ENCODE data around the gene MRPL37.
"Not testable (repeated sequence)": the region's sequence is repeated elsewhere in the genome, so short reads cannot be mapped to it uniquely, and the experiment has no call there.

MRPL37 gene

GRCh38 chr1:54165146-54165545 is 34.8 kb upstream of the MRPL37 start:
- no peaks in the 10 kb centered on the region for H3K9me3 ChIP-seq
- H3K36me3 ChIP-seq (replicated peaks): no peaks in the 10 kb centered on the region
- H3K27me3 ChIP-seq (ENCODE audit: low read depth): no peaks in the 10 kb centered on the region
- no peak for DNase-seq (ENCODE audit: low spot score in 2 of 2)
- in situ Hi-C loops (cut with MboI; ENCODE audit: low sequenced_read_pairs): no loop called here
- no peaks in the 10 kb centered on the region for H3K4me1 ChIP-seq
- no peak overlapping the region for H3K4me3 ChIP-seq

GRCh38 chr1:54166357-54166756 is 33.6 kb upstream of the MRPL37 start:
- H3K36me3 ChIP-seq (replicated peaks); H3K4me3 ChIP-seq; H3K27me3 ChIP-seq (ENCODE audit: low read depth); in situ Hi-C loops (cut with MboI; ENCODE audit: low sequenced_read_pairs); H3K9me3 ChIP-seq; DNase-seq (ENCODE audit: low spot score in 2 of 2); H3K4me1 ChIP-seq: not testable (repeated sequence)

DNA sequence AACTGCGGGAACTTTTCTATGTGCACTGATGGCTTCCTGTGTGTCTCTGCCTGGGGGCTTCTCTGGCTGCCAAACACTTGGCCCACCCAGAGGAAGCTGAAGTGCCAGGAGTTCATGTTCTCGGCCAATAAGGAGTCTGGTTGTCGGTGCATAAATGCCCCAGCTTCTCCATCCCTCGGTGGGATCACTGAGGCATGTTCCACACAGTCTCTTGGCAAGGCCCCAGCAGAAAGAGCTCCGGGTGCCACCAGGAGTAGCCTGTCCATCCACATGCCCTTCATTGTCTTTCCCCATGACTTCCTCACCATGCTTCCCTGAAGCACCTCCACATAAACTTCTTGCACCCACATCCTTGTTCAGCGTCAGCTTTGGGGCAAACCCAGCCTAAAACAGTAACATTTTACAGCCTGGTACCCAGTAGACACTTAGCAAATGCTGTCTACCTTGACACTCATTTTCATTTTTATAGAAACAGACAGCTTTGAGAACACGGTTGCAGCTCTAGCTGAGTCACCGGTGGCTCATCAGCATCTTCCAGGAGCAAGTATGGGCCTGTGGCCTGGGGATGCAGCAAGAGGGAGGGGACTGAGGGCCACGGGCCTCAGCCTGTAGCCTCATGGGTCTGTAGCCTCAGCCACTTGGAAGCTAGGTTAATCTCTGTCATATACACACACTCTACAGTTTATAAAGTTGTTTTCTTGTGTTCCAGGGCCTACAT is 32.4 kb upstream of the MRPL37 start:
- no peak overlapping the region for H3K4me3 ChIP-seq
- H3K9me3 ChIP-seq: no peaks in the 10 kb centered on the region
- no peaks in the 10 kb centered on the region for H3K36me3 ChIP-seq (replicated peaks)
- in situ Hi-C loops (cut with MboI; ENCODE audit: low sequenced_read_pairs): no loop called here
- no peak for DNase-seq (ENCODE audit: low spot score in 2 of 2)
- no peaks in the 10 kb centered on the region for H3K27me3 ChIP-seq (ENCODE audit: low read depth)
- no peaks in the 10 kb centered on the region for H3K4me1 ChIP-seq

DNA sequence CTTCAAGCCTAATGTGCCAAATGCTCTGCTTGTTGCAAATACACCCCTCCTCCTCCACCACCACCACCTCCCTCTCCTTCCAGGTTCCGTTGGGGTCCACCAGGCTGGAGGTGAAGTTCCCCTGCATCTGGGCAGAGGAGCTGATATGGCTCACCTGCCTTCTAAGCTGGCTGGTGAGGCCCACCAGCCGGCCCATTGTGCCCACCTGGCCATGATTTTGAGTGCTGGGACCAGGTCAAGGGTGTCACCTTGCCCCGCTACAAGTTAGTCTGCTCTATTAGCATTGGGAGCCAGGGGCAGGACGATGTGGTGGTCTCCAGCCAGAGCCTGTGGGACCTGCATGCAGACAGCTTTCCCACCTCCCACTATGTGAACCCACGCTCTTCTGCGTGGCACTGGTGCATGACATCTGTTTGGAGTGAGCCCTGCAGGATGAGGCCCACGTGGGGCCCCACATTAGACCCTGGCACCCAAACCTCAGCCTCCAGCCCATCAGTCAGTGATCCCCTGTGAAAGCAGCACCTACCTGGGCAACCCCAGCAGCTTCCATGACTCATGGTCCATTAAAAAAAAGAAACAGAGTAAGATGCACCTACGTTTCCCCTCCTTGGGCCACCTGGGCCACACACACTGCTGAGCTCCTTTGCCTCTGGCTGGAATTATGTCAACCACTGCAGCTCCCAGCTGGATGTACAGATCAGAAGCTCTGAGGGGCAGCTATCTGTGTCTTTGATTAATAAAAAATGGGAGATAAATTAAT is 31.6 kb upstream of the MRPL37 start:
- in situ Hi-C loops (cut with MboI; ENCODE audit: low sequenced_read_pairs): no loop called here
- Histone ChIP-seq H3K36me3 (replicated peaks) (no peaks in the 10 kb centered on the region), H3K27me3 (ENCODE audit: low read depth) (no peaks in the 10 kb centered on the region), H3K4me3 (no peak overlapping the region), H3K4me1 (no peaks in the 10 kb centered on the region), H3K9me3 (no peaks in the 10 kb centered on the region)
- no peak for DNase-seq (ENCODE audit: low spot score in 2 of 2)

DNA sequence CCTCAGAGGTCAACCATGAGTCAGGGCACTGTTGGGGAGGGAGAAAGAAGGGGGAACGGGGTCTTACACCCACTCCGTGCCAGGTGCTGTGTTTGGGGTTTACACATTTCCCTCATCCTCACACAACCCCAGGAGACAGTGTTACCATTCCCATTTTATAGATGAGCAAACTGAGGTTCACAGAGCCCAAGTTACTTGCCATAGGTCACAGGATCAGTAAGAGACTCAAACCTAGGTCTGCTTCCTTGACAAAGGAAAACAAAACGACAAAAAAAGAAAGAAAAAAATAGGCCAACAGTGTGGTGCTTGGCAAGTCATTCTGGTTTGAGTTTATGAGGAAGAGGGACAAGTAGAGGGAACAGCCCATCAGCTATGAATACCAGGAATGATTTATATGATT is 30.9 kb upstream of the MRPL37 start:
- Histone ChIP-seq H3K4me3 (no peak overlapping the region), H3K36me3 (replicated peaks) (no peaks in the 10 kb centered on the region), H3K9me3 (no peaks in the 10 kb centered on the region), H3K27me3 (ENCODE audit: low read depth) (no peaks in the 10 kb centered on the region), H3K4me1 (no peaks in the 10 kb centered on the region)
- in situ Hi-C loops (cut with MboI; ENCODE audit: low sequenced_read_pairs): no loop called here
- DNase-seq (ENCODE audit: low spot score in 2 of 2): no peak

DNA sequence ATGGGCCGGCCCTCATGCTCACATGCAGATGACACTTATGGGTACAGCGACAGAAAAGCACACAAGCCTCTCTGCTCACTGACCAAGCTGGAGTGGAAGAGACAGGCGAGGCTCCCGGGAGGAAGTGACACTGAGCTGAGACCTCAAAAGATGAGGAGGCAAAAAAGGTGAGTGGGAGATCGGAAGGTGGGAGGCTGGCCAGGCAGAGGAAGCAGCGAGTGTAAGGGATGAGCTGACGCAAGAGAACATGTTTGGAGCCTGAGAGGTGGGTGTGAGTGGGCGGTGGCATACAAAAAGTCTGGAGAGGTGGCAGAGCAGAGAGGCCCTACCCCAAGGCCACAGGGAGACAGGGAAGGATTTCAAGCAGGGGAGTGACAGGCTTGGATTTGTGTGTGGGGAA is 29.0 kb upstream of the MRPL37 start:
- Histone ChIP-seq H3K4me3 (no peak overlapping the region), H3K36me3 (replicated peaks) (no peaks in the 10 kb centered on the region), H3K4me1 (no peaks in the 10 kb centered on the region), H3K27me3 (ENCODE audit: low read depth) (no peaks in the 10 kb centered on the region), H3K9me3 (no peaks in the 10 kb centered on the region)
- in situ Hi-C loops (cut with MboI; ENCODE audit: low sequenced_read_pairs): no loop called here
- DNase-seq (ENCODE audit: low spot score in 2 of 2): no peak

- Histone ChIP-seq H3K9me3 (no peaks in the 10 kb centered on the region), H3K36me3 (replicated peaks) (no peaks in the 10 kb centered on the region), H3K4me1 (no peaks in the 10 kb centered on the region), H3K27me3 (ENCODE audit: low read depth) (no peaks in the 10 kb centered on the region), H3K4me3 (no peak overlapping the region)
- in situ Hi-C loops (cut with MboI; ENCODE audit: low sequenced_read_pairs): no loop called here
- no peak for DNase-seq (ENCODE audit: low spot score in 2 of 2)
Observed at GRCh38 chr1:54171606-54172005, 28.4 kb upstream of the MRPL37 start.

DNA sequence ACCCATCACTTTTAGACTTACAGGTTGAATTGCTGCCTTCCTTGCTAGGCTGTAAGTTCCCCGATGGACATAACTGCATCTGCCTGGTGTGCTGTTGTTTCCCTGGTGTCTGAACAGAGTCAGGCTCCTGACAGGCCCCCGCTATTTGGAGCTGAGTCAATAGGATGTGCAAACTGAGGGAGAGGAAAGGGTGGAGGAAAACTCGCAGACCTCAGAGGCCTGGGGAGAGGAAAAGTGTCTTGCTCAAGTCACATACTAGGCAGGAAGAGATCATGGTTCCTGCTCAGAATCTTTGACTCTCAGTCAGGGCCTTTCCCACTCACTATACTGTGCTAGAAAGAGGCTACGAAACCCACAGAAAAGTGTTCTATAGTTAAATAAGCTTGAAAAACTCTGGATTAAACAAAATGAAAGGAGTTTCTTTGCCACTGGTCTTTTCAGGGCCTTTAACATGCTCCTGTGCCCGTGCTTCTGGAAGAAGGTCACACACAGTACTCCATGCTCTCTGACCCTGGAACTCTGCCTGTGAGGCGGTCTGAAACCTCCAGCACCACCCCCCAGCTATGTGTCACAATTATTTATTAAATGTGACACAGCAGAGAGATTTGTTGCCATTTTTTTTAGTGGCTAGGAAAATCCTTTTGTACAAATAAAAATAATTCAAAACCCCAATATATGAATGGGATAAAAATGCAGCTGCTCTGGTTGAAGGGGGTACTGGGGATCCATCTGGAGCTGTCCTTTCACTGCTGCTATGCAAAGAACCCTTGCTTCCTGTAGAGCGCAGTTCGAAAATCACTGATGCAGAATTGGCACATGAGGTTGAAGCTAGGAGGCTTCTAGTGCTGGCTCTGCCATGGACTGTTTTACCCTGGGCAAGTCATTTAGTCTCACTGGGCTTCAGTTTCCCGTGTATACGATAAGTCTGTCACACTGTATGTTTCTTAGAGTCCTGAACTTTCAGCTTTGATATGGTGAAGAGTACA is 27.1 kb upstream of the MRPL37 start:
- H3K4me1 ChIP-seq: no peaks in the 10 kb centered on the region
- in situ Hi-C loops (cut with MboI; ENCODE audit: low sequenced_read_pairs): no loop called here
- no peaks in the 10 kb centered on the region for H3K9me3 ChIP-seq
- no peak for DNase-seq (ENCODE audit: low spot score in 2 of 2)
- H3K27me3 ChIP-seq (ENCODE audit: low read depth): no peaks in the 10 kb centered on the region
- H3K36me3 ChIP-seq (replicated peaks): no peaks in the 10 kb centered on the region
- no peak overlapping the region for H3K4me3 ChIP-seq

- Histone ChIP-seq H3K36me3 (replicated peaks) (no peaks in the 10 kb centered on the region), H3K9me3 (no peaks in the 10 kb centered on the region), H3K4me3 (no peak overlapping the region), H3K4me1 (no peaks in the 10 kb centered on the region), H3K27me3 (ENCODE audit: low read depth) (no peaks in the 10 kb centered on the region)
- no peak for DNase-seq (ENCODE audit: low spot score in 2 of 2)
- in situ Hi-C loops (cut with MboI; ENCODE audit: low sequenced_read_pairs): no loop called here
Observed at GRCh38 chr1:54173681-54174080, 26.3 kb upstream of the MRPL37 start.

- Histone ChIP-seq H3K9me3 (no peaks in the 10 kb centered on the region), H3K4me1 (no peaks in the 10 kb centered on the region), H3K4me3 (no peak overlapping the region), H3K27me3 (ENCODE audit: low read depth) (no peaks in the 10 kb centered on the region), H3K36me3 (replicated peaks) (no peaks in the 10 kb centered on the region)
- in situ Hi-C loops (cut with MboI; ENCODE audit: low sequenced_read_pairs): no loop called here
- no peak for DNase-seq (ENCODE audit: low spot score in 2 of 2)
Observed at GRCh38 chr1:54174106-54174505, 25.9 kb upstream of the MRPL37 start.

GRCh38 chr1:54176621-54177327 is 23.2 kb upstream of the MRPL37 start:
- Histone ChIP-seq H3K36me3 (replicated peaks) (peaks cover 6% of the 10 kb centered on the region), H3K9me3 (no peaks in the 10 kb centered on the region), H3K4me1 (no peaks in the 10 kb centered on the region), H3K27me3 (ENCODE audit: low read depth) (no peaks in the 10 kb centered on the region), H3K4me3 (no peak overlapping the region)
- DNase-seq (ENCODE audit: low spot score in 2 of 2): no peak
- in situ Hi-C loops (cut with MboI; ENCODE audit: low sequenced_read_pairs): no loop called here

DNA sequence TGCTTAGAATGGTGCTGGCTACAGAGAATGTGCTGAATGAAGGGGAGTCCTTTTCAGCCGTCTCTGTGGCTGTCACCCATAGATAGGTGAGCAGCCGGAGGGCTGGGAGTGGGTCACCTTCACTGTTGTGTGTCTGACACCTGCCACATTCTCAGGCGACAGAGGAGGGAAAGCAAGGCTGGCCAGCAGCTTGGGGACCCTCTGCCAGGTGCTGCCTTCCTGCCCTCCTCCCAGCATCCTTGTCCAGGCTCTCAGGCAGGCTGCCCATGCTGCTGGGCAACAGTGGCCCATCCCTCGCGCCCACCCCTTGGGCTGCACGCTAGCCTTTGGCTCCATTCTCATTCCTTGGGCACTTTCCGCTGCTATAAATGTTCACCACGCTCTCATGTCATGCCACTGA is 22.2 kb upstream of the MRPL37 start:
- Histone ChIP-seq H3K36me3 (replicated peaks) (peaks cover 9% of the 10 kb centered on the region), H3K9me3 (no peaks in the 10 kb centered on the region), H3K27me3 (ENCODE audit: low read depth) (no peaks in the 10 kb centered on the region), H3K4me1 (no peaks in the 10 kb centered on the region), H3K4me3 (no peak overlapping the region)
- in situ Hi-C loops (cut with MboI; ENCODE audit: low sequenced_read_pairs): no loop called here
- DNase-seq (ENCODE audit: low spot score in 2 of 2): no peak

DNA sequence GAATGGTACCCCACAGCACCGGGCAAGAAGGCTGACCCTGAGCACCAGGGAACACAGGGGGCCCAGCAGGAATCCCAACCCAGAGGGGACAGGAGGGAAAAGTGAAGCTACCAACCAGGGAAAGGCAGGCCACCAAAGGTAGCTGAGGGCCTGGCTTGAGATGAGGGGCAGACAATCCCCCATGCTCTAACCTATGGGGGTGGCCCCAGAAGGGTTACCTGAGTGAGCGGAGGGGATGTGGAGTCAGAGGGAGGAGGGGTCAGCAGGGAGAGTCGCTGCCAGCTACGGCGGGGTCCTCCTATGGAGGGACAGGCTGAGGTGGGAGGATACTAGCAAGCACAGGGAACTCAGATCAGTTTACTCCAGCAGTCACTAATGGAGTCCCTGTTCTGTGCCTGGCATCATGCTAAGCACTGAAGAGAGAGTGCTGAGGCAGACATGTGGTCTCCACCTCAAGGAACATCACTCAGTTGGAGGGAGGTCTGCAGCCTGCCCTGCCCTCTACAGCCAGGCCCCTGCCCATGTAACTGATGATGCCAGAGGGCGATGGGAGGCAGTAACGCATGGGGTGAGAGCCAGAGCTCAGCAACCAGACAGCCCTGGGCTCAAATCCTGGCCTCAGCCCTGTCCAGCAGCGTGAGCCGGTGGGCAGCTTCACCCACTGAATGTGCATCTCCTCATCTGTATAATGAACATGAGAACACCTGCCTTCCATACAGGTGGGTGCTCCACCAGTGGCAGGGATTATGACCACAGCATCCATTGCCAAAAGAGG is 21.5 kb upstream of the MRPL37 start:
- no peaks in the 10 kb centered on the region for H3K4me1 ChIP-seq
- H3K4me3 ChIP-seq: no peak overlapping the region
- H3K9me3 ChIP-seq: no peaks in the 10 kb centered on the region
- in situ Hi-C loops (cut with MboI; ENCODE audit: low sequenced_read_pairs): no loop called here
- no peak for DNase-seq (ENCODE audit: low spot score in 2 of 2)
- peaks cover 9% of the 10 kb centered on the region for H3K36me3 ChIP-seq (replicated peaks)
- H3K27me3 ChIP-seq (ENCODE audit: low read depth): no peaks in the 10 kb centered on the region
